HG03460 (cell line): ENCODE results near the gene SOBP.

Experiments
- ATAC-seq: cut with Tn5 transposase; IDR thresholded peaks from one replicate; pipeline ENCODE4 v1.9.1; 2021; ENCODE audit not compliant: unreplicated experiment

SOBP gene

GRCh38 chr6:107656401-107656800 lies 166.5 kb downstream of the SOBP start:
- ATAC-seq = no peak

- no peak for ATAC-seq
Observed at GRCh38 chr6:107656883-107657282, 167.0 kb downstream of the SOBP start.

- ATAC-seq = no peak
Observed at GRCh38 chr6:107657373-107657754, 167.4 kb downstream of the SOBP start.

GRCh38 chr6:107657755-107658461 lies 168.0 kb downstream of the SOBP start:
- peak; percentile 89 for ATAC-seq

GRCh38 chr6:107658920-107659865 lies 169.3 kb downstream of the SOBP start:
- ATAC-seq = no peak

- ATAC-seq = no peak
Observed at GRCh38 chr6:107660839-107661238, 170.9 kb downstream of the SOBP start.

GRCh38 chr6:107661291-107661690 lies 171.4 kb downstream of the SOBP start:
- ATAC-seq = no peak

GRCh38 chr6:107662333-107662732 lies 172.4 kb downstream of the SOBP start:
- no peak for ATAC-seq

- ATAC-seq = no peak
Observed at GRCh38 chr6:107663308-107663707, 173.4 kb downstream of the SOBP start.

GRCh38 chr6:107665382-107665781 lies 175.5 kb downstream of the SOBP start:
- ATAC-seq = no peak

GRCh38 chr6:107666084-107666980 lies 176.4 kb downstream of the SOBP start:
- no peak for ATAC-seq

- no peak for ATAC-seq
Observed at GRCh38 chr6:107666981-107667601, 177.2 kb downstream of the SOBP start.

- ATAC-seq = no peak
Observed at GRCh38 chr6:107667790-107668189, 177.9 kb downstream of the SOBP start.

- ATAC-seq = peak; percentile 94
Observed at GRCh38 chr6:107668743-107669474, 179.0 kb downstream of the SOBP start.

GRCh38 chr6:107670792-107671199 lies 180.9 kb downstream of the SOBP start:
- no peak for ATAC-seq

GRCh38 chr6:107673076-107673494 lies 183.2 kb downstream of the SOBP start:
- no peak for ATAC-seq

GRCh38 chr6:107674995-107675738 lies 185.2 kb downstream of the SOBP start:
- peak; percentile 78 for ATAC-seq

- no peak for ATAC-seq
Observed at GRCh38 chr6:107676042-107676441, 186.1 kb downstream of the SOBP start.

GRCh38 chr6:107677399-107677798 lies 187.5 kb downstream of the SOBP start:
- no peak for ATAC-seq
